Measurements from ENCODE around the gene STAB2.

Gene STAB2

GRCh38 chr12:103626498-103626897 is 39.4 kb downstream of the STAB2 start:
- peak; percentile 37; the same call in 1 of the 2 replicates for TF ChIP-seq CTCF (IDR thresholded peaks at IDR 0.05)

- TF ChIP-seq CTCF (IDR thresholded peaks at IDR 0.05), result no peak
Observed at GRCh38 chr12:103627189-103627855, 40.2 kb downstream of the STAB2 start.

- peak; percentile 96 for TF ChIP-seq CTCF (IDR thresholded peaks at IDR 0.05)
Observed at GRCh38 chr12:103632554-103633216, 45.6 kb downstream of the STAB2 start.

- TF ChIP-seq CTCF (IDR thresholded peaks at IDR 0.05), result no peak
Observed at GRCh38 chr12:103634732-103635131, 47.7 kb downstream of the STAB2 start.

- no peak for TF ChIP-seq CTCF (IDR thresholded peaks at IDR 0.05)
Observed at GRCh38 chr12:103635419-103635818, 48.3 kb downstream of the STAB2 start.

- TF ChIP-seq CTCF (IDR thresholded peaks at IDR 0.05), result no peak
Observed at GRCh38 chr12:103637021-103637420, 49.9 kb downstream of the STAB2 start.

GRCh38 chr12:103637429-103637828 is 50.4 kb downstream of the STAB2 start:
- TF ChIP-seq CTCF (IDR thresholded peaks at IDR 0.05), result no peak

Data from LNCAP (cell line).